CD4-positive, alpha-beta T cell treated with Interleukin-17A for 1 hour (primary cell): ENCODE data around the gene TMEM50B.
"Not testable (repeated sequence)": the region's sequence is repeated elsewhere in the genome, so short reads cannot be mapped to it uniquely, and the experiment has no call there.

ENCODE experiments used
- DNase-seq: peaks from one replicate; pipeline ENCODE4 v3.0.0-alpha.2; 2020

TMEM50B gene

GRCh38 chr21:33477066-33477465, 2.7 kb downstream of the TMEM50B start:
- DNase-seq: no peak

GRCh38 chr21:33473344-33473743, 6.4 kb downstream of the TMEM50B start:
- DNase-seq: no peak

DNA sequence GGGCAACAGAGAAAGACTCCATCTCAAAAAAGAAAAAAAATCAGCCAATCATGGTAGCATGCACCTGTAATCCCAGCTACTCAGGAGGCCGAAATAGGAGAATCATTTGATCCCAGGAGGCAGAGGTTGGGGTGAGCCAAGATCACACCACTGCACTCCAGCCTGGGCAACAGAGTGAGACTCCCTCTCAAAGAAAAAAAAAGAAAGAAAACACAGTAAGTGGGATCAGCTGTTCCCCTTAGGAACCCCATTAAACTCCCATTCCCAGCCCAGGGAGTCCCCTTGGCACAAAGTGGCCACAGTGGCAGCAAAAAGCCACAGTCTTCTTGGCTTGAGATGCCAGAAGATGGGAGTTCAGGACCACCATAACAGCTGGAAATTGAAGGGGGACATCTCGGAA, 9.1 kb downstream of the TMEM50B start:
- DNase-seq: no peak

DNA sequence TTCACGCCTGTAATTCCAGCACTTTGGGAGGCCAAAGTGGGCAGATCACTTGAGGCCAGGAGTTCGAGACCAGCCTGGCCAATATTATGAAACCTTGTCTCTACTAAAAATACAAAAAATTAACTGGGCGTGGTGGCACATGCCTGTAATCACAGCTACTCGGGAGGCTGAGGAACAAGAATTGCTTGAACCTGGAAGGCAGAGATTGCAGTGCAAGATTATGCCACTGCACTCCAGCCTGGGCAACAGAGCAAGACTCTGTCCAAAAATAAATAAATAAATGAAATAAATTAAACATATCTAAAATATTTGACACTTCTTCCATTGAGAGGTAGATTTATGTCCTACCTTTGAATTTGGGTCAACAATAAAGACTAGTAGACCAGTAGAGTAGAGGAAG, 10.6 kb downstream of the TMEM50B start:
- not testable (repeated sequence) for DNase-seq

DNA sequence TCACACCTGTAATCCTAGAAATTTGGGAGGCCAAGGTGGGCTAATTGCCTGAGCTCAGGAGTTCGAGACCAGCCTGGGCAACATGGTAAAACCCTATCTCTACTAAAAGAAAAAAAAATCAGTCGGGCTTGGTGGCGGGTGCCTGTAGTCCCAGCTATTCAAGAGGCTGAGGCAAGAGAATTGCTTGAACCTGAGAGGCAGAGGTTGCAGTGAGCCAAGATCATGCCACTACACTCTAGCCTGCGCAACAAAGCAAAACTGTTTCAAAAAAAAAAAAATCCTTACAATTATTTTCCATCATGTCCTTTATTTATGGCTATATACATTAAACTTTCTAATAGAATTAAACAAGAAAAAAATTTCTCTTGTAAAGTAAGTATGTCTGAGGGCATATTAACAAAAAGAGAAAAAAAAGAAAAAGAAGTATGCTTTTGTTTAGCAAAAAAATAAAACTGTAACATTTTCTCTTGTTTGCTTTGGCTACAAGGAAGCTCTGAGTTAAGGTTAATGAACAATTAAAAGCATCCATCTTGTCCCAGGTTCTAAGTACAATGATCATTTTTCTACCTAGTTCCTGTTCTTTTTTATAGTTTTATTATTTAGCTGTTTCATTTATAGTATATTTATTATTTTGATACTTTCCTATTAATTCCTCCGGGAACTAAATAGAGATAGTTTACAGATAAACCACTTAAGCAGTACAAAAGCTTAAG, 18.1 kb downstream of the TMEM50B start:
- no peak for DNase-seq

DNA sequence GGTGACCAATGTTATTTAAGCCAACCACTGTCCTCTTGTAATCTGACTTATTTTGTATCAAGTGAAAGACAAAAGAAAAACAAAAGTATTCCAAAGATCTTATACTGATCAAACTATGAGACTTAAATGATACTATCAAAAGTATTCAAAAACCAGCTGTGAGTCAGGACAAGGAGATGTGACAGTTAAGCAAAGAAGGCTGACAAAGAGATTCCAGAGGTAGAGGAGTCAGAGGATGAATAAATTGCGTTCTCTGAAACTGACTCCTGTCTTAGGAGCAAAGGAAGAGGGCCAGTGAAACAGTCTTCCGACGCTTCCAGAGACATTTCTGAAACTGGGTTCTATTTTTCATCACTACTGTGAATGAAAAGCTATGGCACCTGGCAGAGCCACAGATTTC, 20.9 kb downstream of the TMEM50B start:
- DNase-seq: no peak

- no peak for DNase-seq
Measured at GRCh38 chr21:33455686-33456446, 23.9 kb downstream of the TMEM50B start.

- DNase-seq: no peak
Measured at GRCh38 chr21:33452362-33452761, 27.4 kb downstream of the TMEM50B start.

- DNase-seq: no peak
Measured at GRCh38 chr21:33451634-33452071, 28.1 kb downstream of the TMEM50B start.

DNA sequence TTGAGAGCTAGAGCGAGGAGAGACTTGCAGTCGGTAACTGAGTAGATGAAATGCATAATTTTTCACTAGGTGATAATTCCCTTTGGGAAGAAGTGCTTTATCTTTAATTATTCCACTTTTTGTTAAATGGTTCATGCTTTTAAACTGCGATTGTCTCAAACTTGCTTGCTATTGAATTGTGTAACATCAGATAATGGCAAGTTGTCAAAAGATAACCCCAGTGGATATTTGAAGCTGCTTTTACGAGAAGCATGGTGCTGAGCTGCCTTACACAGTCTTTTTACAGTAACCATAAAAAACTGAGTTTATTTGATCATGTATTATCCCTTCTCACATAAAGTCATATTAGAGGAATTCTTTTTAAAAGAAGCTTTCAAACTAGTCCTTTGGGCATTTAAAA, 30.2 kb downstream of the TMEM50B start:
- DNase-seq: no peak

DNA sequence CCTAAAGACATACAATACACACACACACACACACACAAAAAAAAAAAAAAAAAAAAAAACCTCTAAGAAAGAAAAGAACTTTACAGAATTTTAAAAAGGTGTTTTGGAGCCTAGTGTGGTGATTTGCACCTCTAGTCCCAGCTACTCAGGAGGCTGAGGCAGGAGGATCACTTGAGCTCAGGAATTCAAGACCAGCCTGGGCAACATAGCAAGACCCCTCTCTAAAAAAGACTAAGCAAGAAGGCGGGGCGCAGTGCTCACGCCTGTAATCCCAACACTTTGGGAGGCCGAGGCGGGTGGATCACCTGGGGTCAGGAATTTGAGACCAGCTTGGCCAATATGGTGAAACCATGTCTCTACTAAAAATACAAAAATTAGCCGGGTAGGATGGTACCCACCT, 33.2 kb downstream of the TMEM50B start:
- not testable (repeated sequence) for DNase-seq

DNA sequence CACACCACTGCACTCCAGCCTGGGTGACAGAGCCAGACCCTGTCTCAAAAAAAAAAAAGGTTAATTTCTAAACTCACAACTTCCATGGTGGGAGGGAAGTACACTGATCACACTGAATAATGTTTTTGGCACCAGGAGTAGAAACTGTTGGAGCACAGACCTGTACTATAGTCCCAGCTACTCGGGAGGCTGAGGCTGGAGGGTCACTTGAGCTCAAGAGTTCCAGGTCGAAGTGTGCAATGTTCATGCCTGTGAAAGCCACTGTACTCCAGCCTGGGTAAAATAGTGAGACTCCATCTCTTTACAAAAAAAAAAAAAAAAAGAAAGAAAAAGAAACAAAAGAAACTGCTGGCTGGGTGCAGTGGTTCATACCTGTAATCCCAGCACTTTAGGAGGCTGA, 35.3 kb downstream of the TMEM50B start:
- DNase-seq: no peak

GRCh38 chr21:33443194-33443593, 36.6 kb downstream of the TMEM50B start:
- no peak for DNase-seq

- DNase-seq: no peak
Measured at GRCh38 chr21:33441489-33442477, 38.0 kb downstream of the TMEM50B start.

- DNase-seq: no peak
Measured at GRCh38 chr21:33437140-33437539, 42.6 kb downstream of the TMEM50B start.

DNA sequence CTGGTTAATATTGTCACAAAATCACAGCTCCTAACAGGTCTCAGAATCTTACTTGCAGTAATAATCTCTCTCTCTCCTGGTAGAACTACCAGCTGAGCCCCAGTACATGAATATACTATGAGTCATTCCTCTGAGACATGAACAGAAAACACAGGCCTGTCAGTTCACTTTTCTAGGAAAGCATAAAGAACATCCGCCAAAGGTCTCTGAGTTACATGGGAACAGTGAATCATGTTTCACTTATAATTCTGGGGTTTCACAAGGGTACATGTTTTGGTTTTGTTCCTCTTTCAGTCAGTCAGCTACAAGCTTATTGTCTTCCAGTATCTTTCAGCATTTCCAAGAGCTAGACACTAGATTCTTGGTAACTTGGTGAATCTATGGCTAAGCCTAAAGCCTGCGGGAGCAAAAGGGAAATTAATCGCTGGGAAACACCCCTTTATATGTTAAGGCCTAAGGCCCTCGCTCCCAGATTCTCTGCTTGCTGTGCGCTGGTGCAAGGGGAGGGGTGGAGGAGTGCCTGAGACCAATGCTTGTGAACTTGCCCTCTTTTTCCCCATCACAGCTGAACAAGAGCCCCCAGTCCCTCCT, 44.9 kb downstream of the TMEM50B start:
- DNase-seq: peak; percentile 18

- peak; percentile 9 for DNase-seq
Measured at GRCh38 chr21:33433425-33434114, 46.2 kb downstream of the TMEM50B start.

- DNase-seq: no peak
Measured at GRCh38 chr21:33433001-33433400, 46.8 kb downstream of the TMEM50B start.

DNA sequence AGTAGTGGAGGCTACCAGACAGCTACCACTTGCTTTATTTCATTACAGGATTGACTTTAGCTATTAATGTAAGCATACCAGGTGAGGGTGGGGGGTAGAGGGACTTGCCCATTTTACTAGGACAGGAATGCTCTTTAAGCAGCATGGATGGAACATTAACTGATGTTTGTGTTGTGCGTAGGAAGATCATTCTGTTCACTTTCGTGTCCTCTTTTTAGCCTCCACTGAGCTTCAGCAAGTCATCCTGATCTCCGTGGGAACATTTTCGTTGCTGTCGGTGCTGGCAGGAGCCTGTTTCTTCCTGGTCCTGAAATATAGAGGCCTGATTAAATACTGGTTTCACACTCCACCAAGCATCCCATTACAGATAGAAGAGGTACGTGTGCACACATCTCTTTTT, 47.3 kb downstream of the TMEM50B start:
- no peak for DNase-seq

- DNase-seq: no peak
Measured at GRCh38 chr21:33430858-33431257, 48.9 kb downstream of the TMEM50B start.

DNA sequence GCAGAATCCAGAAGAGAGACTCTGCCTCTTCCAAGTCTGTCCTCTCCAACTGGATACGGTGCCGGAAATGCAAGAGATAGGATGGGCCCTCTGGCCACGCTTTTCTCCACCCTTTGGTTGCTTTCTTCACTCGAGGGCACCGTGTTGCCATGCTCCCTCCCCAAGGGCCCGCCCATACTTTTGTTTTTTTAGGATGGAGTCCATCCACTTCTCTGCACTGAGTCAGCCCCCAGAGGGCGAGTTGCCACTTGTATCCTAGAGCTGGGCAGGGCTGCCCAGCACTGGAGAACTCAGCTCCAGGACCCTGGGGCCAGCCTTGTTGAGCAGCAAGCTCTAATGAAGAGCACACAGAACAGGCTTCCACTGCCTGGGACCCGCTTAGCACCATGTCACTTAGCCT, 51.1 kb downstream of the TMEM50B start:
- DNase-seq: no peak

GRCh38 chr21:33427051-33427450, 52.7 kb downstream of the TMEM50B start:
- DNase-seq: no peak
